Inferior parietal cortex (tissue), 1 donor: ENCODE data around the gene GJC2.
"Not testable (repeated sequence)": the region's sequence is repeated elsewhere in the genome, so short reads cannot be mapped to it uniquely, and the experiment has no call there.

ENCODE experiments used
- DNase-seq: peaks from one replicate; pipeline ENCODE4 v3.0.0-alpha.2; 2016; ENCODE audit errors: extremely low spot score

The GJC2 gene

DNA sequence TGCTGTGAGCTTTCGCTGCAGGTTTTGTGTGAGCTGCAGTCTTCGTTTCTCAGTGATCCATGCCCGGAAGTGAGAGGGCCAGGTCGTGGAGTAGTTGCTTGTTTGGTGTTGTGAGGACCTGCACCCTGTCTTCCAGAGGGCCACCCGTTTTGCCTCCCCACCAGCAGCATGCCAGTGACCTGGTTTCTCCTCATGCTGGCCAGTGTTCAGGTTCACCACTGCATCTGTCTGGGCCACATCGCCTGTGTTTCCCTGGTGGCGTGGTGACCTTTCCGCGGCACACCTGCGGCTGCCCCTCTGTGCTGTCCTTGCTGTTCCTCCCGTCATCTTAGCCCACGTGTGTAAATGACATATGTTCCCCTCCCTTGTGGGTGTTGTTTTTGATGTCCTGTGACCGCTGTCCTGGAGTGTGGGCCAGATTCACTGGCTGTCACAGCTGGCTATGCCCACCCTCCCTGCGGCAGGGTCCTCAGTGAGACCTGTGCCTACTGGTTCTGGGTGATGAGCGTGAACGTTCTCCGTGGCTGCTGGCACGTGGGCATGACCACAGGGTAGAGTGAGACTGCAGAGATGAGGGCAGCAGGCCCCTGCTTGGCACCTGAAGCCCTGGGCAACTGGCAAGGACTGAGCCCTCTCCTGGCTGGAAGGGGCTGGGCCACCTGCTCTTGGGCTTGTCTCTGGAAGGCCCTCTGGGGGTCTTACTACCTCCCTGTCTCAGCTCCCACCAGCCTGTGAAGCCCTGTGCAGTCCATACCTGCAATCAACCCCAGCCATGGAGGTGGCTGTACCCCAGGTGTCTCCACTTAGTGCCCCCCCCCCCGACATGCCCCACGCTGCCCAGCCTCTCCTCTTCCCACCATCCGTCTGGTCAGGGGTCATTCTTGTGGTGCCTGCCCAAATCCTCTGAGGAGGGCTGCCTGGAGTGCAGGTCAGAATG lies 23.1 kb downstream of the GJC2 start:
- no peak for DNase-seq

DNA sequence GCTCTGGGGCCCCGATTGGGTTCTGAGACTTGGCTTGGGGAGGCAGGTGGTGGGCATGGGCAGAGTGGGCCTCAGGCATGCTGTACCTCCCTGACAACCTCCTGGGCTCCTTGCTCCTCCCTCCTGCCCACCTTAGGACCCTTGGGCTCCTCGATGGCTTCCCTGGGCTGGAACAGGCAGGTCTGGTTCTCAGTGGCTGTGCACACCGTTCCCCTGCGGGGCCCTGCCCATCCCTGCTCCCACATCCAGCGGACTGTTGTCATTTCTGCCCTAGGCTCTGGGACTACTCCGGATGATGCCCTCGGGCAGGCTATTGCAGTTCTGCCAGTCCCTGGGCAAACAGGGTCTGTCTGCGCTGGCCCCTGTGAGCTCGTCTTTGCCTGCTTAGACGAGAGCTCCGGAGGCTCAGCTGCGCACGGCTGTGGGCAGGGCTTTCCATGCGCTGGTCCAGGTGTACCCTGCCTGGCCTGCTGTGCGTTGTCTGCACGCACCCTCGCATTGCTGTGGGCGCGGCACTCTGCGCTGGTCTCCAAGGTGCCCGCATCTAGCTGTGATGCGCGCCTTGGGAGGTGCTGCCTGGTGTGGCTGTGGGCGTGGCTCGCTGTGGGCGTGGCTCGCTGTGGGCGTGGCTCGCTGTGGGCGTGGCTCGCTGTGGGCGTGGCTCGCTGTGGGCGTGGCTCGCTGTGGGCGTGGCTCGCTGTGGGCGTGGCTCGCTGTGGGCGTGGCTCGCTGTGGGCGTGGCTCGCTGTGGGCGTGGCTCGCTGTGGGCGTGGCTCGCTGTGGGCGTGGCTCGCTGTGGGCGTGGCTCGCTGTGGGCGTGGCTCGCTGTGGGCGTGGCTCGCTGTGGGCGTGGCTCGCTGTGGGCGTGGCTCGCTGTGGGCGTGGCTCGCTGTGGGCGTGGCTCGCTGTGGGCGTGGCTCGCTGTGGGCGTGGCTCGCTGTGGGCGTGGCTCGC lies 24.1 kb downstream of the GJC2 start:
- DNase-seq: not testable (repeated sequence)

DNA sequence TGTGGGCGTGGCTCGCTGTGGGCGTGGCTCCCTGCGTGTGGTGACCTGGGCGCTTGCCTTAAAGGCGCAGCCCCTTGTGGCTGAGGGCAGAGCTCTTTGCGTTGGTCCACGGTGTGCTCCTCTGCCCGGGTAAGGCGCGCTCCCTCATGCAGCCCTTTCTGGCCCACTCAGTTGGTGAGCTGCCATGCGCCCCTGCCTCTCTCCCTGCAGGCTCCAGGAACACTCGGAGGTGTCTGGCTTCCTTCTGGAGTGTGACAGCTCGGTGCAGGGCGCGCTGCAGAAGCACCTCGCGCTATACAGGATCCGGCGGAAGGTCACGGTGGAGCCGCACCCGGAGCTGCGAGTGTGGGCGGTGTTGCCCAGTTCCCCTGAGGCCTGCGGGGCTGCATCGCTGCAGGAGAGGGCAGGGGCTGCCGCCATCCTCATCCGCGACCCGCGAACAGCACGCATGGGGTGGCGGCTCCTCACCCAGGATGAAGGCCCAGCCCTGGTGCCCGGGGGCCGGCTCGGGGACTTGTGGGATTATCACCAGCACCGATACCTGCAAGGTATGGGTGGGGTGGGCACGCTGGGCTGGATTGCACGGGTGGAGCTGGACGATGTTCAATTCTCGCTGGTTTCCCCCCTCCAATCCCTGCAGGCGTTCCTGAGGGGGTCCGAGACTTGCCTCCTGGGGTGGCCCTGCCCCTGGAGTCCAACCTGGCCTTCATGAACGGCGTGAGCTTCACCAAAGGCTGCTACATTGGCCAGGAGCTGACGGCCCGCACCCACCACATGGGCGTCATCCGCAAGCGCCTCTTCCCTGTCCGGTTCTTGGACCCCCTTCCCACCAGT lies 25.0 kb downstream of the GJC2 start:
- no peak for DNase-seq

DNA sequence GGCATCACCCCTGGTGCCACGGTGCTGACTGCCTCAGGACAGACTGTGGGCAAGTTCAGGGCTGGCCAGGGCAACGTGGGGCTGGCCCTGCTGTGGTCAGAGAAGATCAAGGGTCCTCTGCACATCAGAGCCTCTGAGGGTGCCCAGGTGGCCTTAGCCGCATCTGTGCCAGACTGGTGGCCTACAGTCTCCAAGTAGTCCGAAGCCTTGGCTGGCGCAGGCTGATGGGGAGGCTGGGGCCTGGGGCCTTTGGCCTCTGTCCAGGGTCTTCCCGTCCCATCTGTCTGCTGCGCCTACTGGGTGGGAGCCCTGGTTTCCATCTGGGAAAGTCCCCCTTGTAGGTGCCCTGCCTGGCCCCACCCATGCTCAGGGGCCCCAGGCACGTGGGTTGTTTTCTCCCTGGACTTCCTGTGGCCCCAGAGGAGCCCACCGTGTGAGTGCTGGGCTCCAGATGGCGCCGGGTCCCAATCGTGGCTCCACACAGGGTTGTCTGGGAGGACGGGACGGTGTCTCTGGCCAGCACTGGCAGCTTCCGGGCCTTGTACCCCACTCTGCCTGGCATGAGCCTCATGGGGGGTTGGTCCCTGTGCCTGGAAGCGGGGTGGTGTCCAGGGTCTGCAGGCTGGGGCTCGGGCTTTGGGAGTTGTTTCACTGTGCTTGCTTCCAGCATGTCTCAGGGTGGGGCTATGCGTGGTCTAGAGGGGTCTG lies 25.7 kb downstream of the GJC2 start:
- DNase-seq: no peak

DNA sequence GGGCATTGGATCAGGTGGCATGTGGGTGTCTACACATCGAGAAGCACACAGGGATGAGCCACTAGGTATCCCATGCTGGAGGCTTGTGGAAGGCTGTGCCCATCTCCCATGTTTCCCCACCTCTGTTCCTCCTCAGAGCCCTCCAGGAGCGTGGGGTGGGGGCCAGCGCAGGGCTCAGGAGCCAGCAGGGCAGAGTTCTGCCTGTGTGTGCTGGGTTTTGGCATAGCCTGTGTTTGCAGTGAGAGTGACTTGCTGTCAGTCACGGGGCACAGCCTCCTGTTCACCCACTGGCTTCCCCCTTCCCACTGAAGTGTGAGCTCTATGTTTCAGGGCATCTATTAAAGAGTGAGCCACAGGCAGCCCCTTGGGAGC lies 26.3 kb downstream of the GJC2 start:
- no peak for DNase-seq

DNA sequence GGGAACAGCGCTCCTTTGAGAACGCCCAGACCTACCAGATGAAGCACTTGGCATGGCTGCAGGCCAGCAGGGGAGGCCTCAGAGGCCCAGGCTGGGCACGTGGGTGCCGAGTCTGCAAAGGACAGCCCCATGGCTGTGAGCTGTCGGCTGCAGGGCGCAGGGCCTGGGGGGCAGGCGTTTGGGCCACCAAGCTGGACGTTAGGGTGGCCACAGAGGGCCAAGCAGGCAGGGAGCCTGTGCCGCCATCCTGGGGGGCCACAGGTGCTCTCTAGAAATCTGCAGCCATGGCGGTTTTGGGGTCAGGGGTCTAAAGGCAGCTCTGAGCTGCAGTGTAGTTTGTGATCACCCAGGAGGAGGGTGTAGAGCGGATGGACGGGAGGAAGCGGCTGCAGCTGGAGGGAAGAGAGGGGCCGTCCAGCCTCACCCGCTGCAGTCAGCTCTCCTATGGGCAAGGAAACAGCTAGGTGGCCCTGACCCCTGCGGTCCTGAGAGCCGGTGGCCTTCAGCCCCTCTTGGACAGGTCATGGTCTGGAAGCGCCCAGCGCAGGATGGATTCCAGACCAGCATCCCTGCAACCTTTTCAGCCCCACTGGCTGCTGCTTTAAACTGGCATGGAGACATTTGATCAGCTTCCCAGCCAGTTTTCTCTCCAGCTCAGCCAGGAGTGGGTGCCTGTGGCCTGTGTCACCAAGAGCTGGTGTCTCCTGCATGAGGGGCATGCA lies 26.9 kb downstream of the GJC2 start:
- DNase-seq: no peak

DNA sequence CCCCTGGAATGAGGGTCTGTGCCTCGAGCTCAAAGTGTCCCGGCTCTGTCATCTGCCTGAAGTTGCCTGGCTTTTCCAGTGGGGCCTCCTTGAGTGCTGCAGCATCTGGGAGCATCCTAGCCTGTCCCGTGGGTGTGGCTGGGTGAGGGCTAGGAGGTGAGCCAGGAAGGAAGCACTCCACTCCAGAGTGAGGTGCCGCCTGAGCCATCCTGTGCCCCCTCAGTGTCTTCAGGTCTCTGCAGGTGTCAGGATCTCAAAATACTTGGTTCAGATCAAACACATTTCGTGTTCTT lies 27.4 kb downstream of the GJC2 start:
- no peak for DNase-seq

DNA sequence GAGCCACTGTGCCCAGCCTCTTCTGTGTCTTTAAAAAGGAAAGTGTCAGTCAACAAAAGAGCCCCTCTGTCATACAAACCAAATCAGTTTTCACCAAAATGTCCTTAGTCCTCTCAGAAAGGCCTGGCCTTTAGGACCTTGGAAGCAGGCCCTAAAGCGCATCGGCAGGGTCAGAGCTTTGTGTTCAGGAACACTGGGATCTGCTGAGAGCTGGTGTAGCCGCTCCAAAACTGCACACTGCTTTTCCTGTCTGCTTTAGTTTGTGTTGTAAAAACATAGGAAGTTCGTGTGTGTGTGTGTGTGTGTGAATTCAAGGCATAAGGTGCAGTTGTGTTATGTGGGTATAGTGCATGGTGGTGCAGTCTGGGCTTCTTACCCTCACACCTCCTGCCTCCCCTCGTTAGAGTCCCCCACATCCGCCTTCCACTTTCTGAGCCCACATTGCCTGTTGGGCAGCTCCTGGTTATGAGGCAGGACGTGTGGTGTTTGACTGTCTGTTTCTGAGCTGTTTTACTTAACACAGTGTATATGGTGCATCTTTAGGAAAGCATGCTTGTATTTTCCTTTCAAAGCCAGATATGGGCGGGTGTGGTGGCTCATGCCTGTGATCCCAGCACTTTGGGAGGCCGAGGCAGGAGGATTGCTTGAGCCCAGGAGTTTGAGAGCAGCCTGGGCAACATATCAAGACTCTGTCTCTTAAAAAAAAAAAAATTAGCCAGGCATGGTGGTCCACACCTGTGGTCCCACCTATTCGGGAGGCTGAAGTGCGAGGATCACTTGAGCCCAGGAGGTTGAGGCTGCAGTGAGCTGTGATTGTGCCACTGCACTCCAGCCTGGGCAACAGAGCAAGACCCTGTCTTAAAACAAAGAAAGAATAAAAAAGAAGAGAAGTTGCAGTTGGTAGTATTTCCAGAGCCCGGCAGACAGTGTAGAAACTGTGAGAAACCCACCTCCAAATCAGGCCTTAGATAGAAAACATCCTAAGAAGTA lies 28.3 kb downstream of the GJC2 start:
- no peak for DNase-seq

DNA sequence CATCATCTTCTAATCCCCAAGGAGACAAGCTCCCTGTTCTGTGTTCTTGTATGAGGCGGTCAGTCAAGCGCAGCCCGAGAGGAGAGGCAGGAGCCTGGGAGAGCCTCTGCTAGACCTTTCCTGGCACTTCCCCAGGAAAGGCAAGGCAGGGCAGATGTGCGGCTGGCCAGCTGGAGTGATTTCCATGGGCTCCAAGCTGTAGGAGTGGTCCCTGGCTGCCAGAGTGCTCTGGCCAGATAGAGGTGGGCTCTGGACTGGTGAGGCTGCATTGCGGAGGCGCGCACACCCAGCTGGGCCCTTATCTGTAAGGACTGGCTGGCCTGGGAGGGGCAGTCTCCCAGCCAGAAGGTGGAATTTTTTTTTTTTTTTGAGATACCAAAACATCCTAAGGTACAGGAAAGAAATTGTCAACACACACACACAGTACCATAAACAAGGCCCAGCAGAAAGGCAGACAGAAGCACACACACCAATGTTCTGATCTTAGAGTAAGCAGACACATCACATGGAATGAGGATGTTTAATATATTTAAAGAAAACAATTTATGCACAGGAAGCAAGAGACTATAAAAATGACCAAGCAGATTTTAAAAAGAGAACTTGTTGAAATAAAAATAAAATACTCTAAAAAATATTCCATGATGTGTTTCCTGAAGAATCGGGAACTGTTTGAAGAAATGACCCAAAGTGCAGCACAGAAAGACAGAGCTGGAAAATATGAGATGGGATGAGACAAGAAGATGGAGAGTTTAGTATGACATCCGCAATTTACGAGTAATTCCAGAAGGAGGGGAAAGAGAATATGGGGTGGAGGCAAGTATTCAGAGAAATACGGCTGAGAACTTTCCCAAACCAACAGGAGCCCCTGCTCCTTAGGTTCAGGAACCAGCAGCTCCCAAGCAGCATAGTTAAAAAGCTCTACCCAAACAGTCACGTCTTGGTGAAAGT lies 29.3 kb downstream of the GJC2 start:
- DNase-seq: no peak

DNA sequence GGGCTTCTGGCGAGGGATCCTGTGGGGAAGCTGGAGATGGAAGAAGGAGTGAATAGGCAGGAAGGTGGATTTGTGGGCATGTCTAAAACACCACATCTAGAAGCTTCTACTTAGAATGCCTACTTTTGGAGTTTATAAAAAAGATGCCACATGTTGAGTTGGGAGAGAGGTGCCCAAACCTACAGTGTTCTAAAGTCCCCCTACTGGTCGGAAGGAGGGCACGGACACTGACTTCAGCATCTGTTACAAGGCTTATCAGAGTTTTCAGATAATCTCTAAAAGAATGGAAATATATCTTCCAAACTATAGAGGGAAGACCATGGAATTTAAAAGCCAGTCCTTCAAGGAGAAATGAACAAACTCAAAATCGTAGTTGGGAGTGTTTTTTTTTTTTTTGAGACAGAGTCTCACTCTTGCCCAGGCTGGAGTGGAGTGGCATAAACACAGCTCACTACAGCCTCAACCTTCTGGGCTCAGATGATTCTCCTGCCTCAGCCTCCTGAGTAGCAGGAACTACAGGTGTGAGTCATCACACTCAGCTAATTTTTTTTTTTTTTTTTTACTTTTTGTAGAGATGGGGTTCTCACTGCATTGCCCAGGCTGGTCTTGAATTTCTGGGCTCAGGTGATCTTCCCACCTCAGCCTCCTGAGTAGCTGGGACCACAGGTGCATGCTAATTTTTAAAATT lies 30.7 kb downstream of the GJC2 start:
- DNase-seq: no peak

DNA sequence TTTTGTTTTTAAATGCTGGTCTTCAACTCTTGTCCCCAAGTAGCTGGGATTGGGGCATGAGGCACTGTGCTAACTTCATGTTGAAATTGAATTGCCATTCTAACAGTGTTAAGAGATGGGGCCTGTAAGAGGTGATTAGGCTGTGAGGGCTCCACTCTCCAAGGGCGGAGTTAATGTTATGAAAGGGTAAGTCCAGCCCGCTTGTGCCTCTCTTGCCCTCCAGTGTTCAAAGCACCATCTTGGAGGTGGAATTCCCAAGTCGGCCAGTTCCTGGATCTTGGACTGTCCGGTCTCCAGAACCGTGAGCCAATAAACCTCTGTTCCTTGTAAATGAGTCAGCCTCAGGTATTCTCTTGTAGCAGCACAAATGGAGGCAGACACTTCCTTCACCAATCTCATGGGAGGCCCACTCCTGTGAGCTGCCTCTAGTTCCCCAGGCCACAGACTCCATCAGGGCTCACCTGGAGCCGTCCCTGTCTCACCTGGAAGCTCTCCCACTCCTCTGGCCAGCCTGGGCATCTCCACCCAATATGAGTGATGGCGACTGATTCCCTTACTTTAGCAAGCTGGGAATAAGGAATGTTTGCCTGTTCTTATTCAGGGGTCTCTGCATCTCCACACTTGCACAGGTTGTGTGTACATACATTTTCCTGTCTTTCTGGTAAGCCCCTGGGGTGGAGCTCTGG lies 31.4 kb downstream of the GJC2 start:
- DNase-seq: no peak

DNA sequence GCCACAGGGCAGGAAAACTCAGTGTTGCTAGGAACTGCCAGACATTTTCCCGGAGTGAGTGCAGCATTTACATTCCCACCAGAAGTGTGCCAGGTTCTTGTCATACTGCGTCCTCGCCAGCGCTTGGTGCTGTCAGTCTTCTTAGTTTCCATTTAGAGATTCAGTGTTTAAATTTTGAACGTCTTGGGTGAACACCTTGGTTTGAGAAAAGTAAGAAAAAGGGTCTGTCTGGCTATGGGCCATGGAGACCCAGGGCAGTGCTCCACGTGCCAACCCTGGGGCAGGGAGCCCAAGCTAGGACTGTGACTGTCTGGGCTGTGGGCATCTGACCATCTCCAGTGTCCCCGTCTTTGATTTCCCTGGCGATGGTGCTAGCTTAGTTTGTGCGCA lies 31.9 kb downstream of the GJC2 start:
- DNase-seq: no peak

DNA sequence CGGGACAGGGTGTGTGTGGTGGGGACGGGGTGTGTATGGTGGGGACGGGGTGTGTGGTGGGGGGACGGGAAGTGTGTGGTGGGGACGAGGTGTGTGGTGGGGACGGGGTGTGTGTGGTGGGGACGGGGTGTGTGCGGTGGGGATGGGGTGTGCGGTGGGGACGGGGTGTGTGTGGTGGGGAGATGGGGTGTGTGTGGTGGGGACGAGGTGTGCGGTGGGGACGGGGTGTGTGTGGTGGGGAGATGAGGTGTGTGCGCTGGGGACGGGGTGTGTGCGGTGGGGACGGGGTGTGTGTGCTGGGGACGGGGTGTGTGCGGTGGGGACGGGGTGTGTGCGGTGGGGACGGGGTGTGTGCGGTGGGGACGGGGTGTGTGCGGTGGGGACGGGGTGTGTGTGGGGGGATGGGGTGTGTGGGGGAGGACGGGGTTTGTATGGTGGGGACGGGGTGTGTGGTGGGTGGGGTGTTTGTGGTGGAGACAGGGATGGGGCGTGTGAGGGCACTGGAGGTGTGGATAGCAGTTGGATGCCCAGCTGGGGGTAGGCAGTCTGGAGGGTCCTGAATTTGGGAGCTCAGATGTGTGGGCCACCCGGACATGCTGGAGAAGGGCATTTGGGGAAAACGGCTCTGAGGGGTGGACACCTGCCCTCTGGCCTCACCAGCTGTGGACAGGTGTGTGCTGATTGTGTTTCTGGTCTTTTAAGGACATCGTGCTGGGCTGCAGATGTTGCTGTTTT lies 32.7 kb downstream of the GJC2 start:
- DNase-seq: no peak

DNA sequence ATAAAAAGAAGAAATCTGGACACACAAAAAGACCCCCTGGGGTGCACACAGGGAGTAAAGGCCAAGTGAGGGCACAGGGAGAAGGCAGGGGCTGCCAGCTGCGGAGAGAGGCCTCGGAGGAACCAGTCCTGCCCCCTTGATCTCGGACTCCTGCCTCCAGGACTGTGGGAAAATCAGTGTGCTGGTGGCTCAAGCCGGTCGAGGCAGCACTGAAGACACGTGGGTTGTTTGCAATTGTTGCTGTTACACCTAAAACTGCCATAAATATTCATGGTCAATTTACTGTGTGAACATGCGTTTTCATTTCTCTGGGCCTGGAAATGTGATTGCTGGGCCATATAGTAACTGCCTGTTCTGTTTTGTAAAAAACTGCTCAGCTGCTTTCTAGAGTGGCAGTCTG lies 34.4 kb downstream of the GJC2 start:
- DNase-seq: no peak

DNA sequence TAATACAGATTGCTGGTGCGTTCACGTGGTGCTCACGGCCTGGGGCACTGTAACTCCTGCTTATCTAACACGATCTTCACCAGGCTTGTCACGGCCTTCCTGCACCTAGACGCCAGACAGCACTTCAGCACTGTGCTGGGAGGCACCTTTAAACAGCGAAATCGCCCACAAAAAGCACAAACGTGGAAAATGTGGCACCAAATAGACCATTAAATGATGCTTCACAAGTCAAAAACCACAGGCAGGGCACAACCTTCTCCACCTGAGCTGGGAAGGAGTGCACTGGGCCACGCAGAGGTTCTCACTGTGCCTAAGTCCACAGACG lies 35.9 kb downstream of the GJC2 start:
- DNase-seq: no peak

DNA sequence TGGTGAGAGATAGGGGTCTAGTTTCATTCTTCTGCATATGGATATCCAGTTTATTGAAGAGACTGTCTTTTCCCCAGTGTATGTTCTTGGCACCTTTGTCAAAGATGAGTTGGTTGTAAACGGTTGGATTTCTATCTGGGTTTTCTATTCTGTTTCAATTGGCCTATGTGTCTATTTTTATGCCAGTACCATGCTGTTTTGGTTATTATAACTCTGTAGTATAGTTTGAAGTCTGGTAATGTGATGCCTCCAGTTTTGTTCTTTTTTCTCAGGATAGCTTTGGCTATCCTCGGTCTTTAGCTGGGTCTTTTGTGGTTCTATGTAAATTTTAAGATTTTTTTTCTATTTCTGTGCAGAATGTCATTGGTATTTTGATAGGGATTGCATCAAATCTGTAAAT lies 38.5 kb downstream of the GJC2 start:
- not testable (repeated sequence) for DNase-seq

DNA sequence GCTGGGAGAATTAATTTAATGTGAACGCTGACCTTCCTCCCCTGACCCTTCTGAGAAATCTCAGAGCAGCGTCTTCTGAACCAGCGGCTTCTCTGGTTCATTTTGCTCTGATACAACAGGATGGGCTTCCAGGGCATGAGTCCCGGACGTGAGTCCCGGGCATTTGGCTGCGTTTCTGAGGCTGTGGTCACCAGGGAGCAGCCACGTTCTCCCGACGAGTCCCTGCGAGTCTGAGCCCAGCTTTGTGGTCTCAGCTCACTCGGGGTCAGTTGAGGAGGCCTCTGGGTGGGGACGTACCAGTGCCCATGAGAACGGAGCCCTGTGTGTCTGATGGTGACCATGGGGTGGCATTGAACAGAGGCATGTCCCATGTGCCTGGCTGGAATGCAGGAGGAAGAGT lies 40.5 kb downstream of the GJC2 start:
- no peak for DNase-seq
